HG03060 (cell line): ENCODE results near the gene CAPN12.

Source experiments
- ATAC-seq: cut with Tn5 transposase; IDR thresholded peaks from one replicate; pipeline ENCODE4 v1.9.1; 2021; ENCODE audit warnings: low read depth, moderate number of reproducible peaks; ENCODE audit not compliant: unreplicated experiment

The CAPN12 gene

DNA sequence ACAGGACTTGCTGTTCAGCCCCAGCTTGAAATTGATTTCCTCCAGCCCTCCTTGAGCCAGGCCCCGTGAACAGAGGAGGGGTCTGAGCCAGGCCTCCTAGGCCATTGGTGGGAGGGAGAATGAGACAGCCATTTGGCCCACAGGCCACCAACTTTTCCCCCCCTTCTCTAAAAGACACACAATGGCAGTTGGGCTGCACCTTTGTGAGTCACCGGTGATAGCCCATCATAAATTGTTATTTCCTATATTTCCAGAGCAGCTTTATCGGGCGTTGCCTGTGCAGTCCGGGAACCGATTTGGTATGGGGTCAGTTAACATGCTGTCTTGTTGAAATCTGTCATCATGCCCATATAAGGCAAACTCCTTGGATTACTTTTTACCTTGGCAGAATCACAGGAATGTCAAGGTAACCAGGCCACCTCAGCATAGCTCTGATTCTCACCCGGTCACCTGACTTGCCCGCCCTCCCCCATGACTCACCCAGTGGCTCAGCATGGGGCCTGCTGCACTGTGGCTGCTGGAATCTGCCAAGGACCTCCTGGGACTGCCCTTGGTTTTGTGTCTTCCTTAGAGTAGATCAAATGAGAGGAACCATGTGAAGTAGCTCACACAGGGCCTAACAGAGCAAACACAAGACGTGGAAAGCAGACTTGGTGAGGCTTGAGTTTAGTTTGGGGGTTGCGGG is 60.7 kb downstream of the CAPN12 start:
- ATAC-seq: no peak

DNA sequence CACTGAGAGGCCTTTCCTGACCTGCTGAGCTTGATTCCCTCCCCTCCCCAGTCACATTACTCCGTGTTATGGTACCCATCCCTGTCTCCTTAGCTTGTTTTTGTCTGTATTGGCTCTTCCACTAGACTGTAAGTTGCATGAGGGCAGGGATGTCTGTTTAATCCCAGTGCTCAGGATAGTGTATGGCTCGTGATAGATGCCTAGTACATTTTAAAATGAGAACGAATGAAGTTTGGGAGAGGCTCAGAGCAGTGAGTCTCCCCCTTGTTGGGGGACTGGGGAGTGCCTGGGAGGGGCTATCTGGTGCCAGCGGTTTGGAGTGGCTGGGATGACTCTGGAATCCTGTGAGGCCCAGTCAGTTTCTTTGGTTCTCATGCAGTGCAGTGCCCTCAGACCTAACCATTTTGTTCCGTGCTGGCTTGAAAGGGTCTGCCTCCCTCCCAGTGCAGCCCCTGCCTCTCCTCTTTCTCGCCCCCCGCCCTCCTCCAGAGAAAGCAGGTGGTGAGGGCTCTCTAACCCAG is 61.3 kb downstream of the CAPN12 start:
- no peak for ATAC-seq

- no peak for ATAC-seq
These were observed 61.9 kb downstream of the CAPN12 start for GRCh38 chr19:38682195-38682867.
